BE2C (cell line): ENCODE results near the gene MEP1B.

Experiments
- DNase-seq: peaks from one replicate; pipeline ENCODE4 v3.0.0-alpha.2; 2020
- H3K27me3 ChIP-seq: fragments of 250-450 bp; sonication (Bioruptor Pico); 2 replicates; pipeline ENCODE4 v1.5.1; 2020; ENCODE audit warnings: mild to moderate bottlenecking
- H3K36me3 ChIP-seq: fragments of 250-450 bp; sonication (Bioruptor Pico); 2 replicates; pipeline ENCODE4 v1.5.1; 2020; ENCODE audit warnings: mild to moderate bottlenecking
- H3K4me1 ChIP-seq: fragments of 250-450 bp; sonication (Bioruptor Pico); 2 replicates; pipeline ENCODE4 v1.5.1; 2020
- H3K4me3 ChIP-seq: 2 replicates; pipeline ENCODE4 v1.5.1; 2011; ENCODE audit warnings: low read depth, low read length
- H3K9me3 ChIP-seq: fragments of 250-450 bp; sonication (Bioruptor Pico); 2 replicates; pipeline ENCODE4 v1.5.1; 2020
- CTCF ChIP-seq: IDR thresholded peaks from 2 replicates; pipeline ENCODE4 v1.5.1; 2012; ENCODE audit warnings: mild to moderate bottlenecking, low read depth, low read length

The MEP1B gene

GRCh38 chr18:32177530-32177929, 12.3 kb upstream of the MEP1B start:
- no peak for DNase-seq
- Histone ChIP-seq H3K9me3 (no peaks in the 10 kb centered on the region), H3K36me3 (no peaks in the 10 kb centered on the region), H3K4me3 (no peak overlapping the region), H3K4me1 (no peaks in the 10 kb centered on the region), H3K27me3 (no peaks in the 10 kb centered on the region)
- TF ChIP-seq CTCF: no peak

GRCh38 chr18:32183503-32183902, 6.3 kb upstream of the MEP1B start:
- TF ChIP-seq CTCF: no peak
- no peaks in the 10 kb centered on the region for H3K27me3 ChIP-seq
- no peak overlapping the region for H3K4me3 ChIP-seq
- H3K4me1 ChIP-seq: no peaks in the 10 kb centered on the region
- no peaks in the 10 kb centered on the region for H3K9me3 ChIP-seq
- no peak for DNase-seq
- H3K36me3 ChIP-seq: no peaks in the 10 kb centered on the region

- Histone ChIP-seq H3K4me3 (no peak overlapping the region), H3K9me3 (no peaks in the 10 kb centered on the region), H3K36me3 (no peaks in the 10 kb centered on the region), H3K4me1 (no peaks in the 10 kb centered on the region), H3K27me3 (no peaks in the 10 kb centered on the region)
- TF ChIP-seq CTCF: no peak
- DNase-seq: no peak
These were observed 370 bp downstream of the MEP1B start for GRCh38 chr18:32190209-32190608.

- no peaks in the 10 kb centered on the region for H3K4me1 ChIP-seq
These were observed 6.3 kb downstream of the MEP1B start for GRCh38 chr18:32195881-32196815.

GRCh38 chr18:32200766-32201165, 10.9 kb downstream of the MEP1B start:
- peak; percentile 9 for DNase-seq
- Histone ChIP-seq H3K27me3 (no peaks in the 10 kb centered on the region), H3K4me1 (no peaks in the 10 kb centered on the region), H3K36me3 (no peaks in the 10 kb centered on the region), H3K9me3 (no peaks in the 10 kb centered on the region), H3K4me3 (no peak overlapping the region)
- no peak for TF ChIP-seq CTCF

More at GRCh38 chr18:32195881-32196815, 6.3 kb downstream of the MEP1B start:
- no peak for TF ChIP-seq CTCF
- no peak overlapping the region for H3K4me3 ChIP-seq
- no peaks in the 10 kb centered on the region for H3K36me3 ChIP-seq
- no peak for DNase-seq
- H3K27me3 ChIP-seq: no peaks in the 10 kb centered on the region
- no peaks in the 10 kb centered on the region for H3K9me3 ChIP-seq

- Histone ChIP-seq H3K9me3 (no peaks in the 10 kb centered on the region), H3K4me1 (no peaks in the 10 kb centered on the region), H3K36me3 (no peaks in the 10 kb centered on the region), H3K27me3 (no peaks in the 10 kb centered on the region), H3K4me3 (no peak overlapping the region)
- DNase-seq: no peak
- no peak for TF ChIP-seq CTCF
These were observed 12.3 kb downstream of the MEP1B start for GRCh38 chr18:32201948-32202672.
